OCI-LY3 (cell line): Measurements from ENCODE around the gene DDX10.

Source experiments
- CTCF ChIP-seq: fragments of 200-600, 300-600 bp; sonication (generic); IDR thresholded peaks from 2 replicates; pipeline ENCODE4 v1.5.1; 2014; ENCODE audit warnings: antibody characterized with exemption, low read length, low read depth
- EZH2phosphoT487 ChIP-seq: fragments of 200-600 bp; shearing (Covaris generic); IDR thresholded peaks from 2 replicates; pipeline ENCODE4 v1.6.1; 2018; ENCODE audit warnings: antibody characterized with exemption, mixed run types, low read depth

GRCh38 chr11:108966206-108966605, 301.3 kb downstream of the DDX10 start:
- TF ChIP-seq CTCF, result no peak
- TF ChIP-seq EZH2phosphoT487, result no peak
